LNCAP (cell line): ENCODE measurements around the gene DPT.

Experiments used
- CTCF ChIP-seq: fragments of 450-650 bp; IDR thresholded peaks from 2 replicates; pipeline ENCODE4 v1.5.1; 2017; ENCODE audit warnings: mild to moderate bottlenecking

DPT gene

GRCh38 chr1:168686666-168687065, 42.3 kb downstream of the DPT start:
- no peak for TF ChIP-seq CTCF

GRCh38 chr1:168683871-168684270, 45.1 kb downstream of the DPT start:
- no peak for TF ChIP-seq CTCF

- TF ChIP-seq CTCF = no peak
Measured at GRCh38 chr1:168676861-168677260, 52.1 kb downstream of the DPT start.

- TF ChIP-seq CTCF = no peak
Measured at GRCh38 chr1:168676029-168676812, 52.8 kb downstream of the DPT start.

GRCh38 chr1:168673974-168674683, 54.9 kb downstream of the DPT start:
- TF ChIP-seq CTCF = no peak

- TF ChIP-seq CTCF = no peak
Measured at GRCh38 chr1:168672278-168672677, 56.7 kb downstream of the DPT start.

- TF ChIP-seq CTCF = no peak
Measured at GRCh38 chr1:168671782-168672181, 57.2 kb downstream of the DPT start.
